GM12892 (cell line): ENCODE measurements around the gene PTPRN2.

Source experiments
- POLR2A ChIP-seq: IDR thresholded peaks from 2 replicates; pipeline ENCODE4 v1.6.1; 2011; ENCODE audit warnings: low read depth, low read length, control low read depth
- POLR2AphosphoS5 ChIP-seq: IDR thresholded peaks from 2 replicates; pipeline ENCODE4 v1.6.1; 2011; ENCODE audit warnings: low read depth, low read length, control low read depth

DNA sequence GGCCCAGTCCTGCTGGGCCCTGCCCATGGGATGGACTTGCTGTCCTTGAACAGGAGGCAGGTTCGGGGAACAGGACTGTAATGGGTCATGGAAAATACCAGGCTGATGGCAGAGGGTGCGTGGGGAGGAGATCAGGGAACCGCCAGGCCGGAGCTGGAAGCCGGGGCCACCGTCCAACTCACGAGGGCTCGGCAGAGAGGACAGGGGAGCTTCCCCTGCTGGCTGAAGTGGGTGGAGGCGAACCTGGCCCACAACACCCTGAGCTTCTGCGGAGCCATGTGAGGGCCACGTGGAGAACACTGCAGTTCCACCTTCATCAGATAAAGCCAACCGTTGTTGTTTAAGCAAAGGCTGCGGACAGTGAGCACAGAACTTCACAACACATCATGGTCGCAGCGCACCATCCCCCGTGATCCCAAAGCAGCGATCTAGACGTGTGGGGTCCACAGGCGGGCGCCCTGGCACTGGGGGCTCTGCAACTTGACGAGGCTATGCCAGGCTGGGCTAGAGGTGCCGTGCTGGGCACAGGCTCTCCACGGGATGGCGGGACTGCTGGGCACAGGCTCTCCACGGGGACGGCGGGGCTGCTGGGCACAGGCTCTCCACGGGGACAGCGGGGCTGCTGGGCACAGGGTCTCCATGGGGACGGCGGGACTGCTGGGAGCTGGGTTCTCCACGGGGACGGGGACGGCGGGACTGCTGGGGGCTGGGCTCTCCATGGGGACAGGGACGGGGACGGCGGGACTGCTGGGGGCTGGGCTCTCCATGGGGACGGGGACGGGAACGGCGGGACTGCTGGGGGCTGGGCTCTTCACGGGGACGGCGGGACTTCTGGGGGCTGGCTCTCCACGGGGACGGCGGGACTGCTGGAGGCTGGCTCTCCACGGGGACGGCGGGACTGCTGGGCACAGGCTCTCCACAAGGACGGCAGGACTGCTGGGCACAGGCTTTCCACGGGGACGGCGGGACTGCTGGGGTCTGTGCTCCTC lies 777.5 kb downstream of the PTPRN2 start:
- TF ChIP-seq POLR2A: no peak
- TF ChIP-seq POLR2AphosphoS5: no peak
